Sigmoid colon (tissue), 7 donors: ENCODE measurements around the gene HOXA11. TPM values are rescaled to one million over a fixed set of nuclear protein-coding genes. Genes with fewer than 3 reads are reported as not detected.
A peak's percentile ranks its signal among the peaks of the same experiment; 100 is the strongest.

Experiments
- DNase-seq: peaks from one replicate; pipeline ENCODE4 v3.0.0-alpha.2; 2019
- H3K27ac ChIP-seq, 4 donors: fragments of 200-600 bp; sonication (generic); one replicate each; pipeline ENCODE4 v1.5.1; 2016 to 2019; ENCODE audit warnings: mild to moderate bottlenecking in 1 of 4
- H3K27me3 ChIP-seq, 3 donors: fragments of 200-600 bp; sonication (generic); one replicate each; pipeline ENCODE4 v1.5.1; 2019; ENCODE audit warnings: mild to moderate bottlenecking in 1 of 3
- H3K36me3 ChIP-seq, 4 donors: fragments of 200-600 bp; sonication (generic); one replicate each; pipeline ENCODE4 v1.5.1; 2016 to 2019
- H3K4me1 ChIP-seq, 4 donors: fragments of 200-600 bp; sonication (generic); one replicate each; pipeline ENCODE4 v1.5.1; 2017 to 2019
- H3K4me3 ChIP-seq, 4 donors: fragments of 200-600 bp; sonication (generic); one replicate each; pipeline ENCODE4 v1.5.1; 2017 to 2019; ENCODE audit warnings: mild to moderate bottlenecking in 2 of 4, moderate library complexity in 1 of 4
- H3K9me3 ChIP-seq, 4 donors: fragments of 200-600 bp in 3 of 4; sonication (generic) in 3 of 4; one replicate each; pipeline versions ENCODE4 v1.5.1 to v1.6.1; 2013 to 2019
- CTCF ChIP-seq, 4 experiments: fragments of 450-650 bp in 3 of 4; fragments of 200-600 bp in 1 of 4; IDR thresholded peaks; one replicate each; pipeline ENCODE4 v1.5.1; 2016 to 2019; ENCODE audit warnings: antibody characterized with exemption in 4 of 4, mild to moderate bottlenecking in 3 of 4, moderate library complexity in 2 of 4
- EP300 ChIP-seq, 4 donors: sonication (generic); formaldehyde crosslinking; IDR thresholded peaks; one replicate each; pipeline ENCODE4 v1.6.1; 2017; ENCODE audit warnings: antibody characterized with exemption in 4 of 4
- POLR2A ChIP-seq, 2 donors: fragments of 450-650 bp; IDR thresholded peaks; one replicate each; pipeline ENCODE4 v1.6.1; 2016; ENCODE audit warnings: antibody characterized with exemption in 2 of 2, mild to moderate bottlenecking in 2 of 2, moderate library complexity in 2 of 2
- POLR2AphosphoS5 ChIP-seq, 4 donors: sonication (generic); formaldehyde crosslinking; IDR thresholded peaks; one replicate each; pipeline ENCODE4 v1.6.1; 2017; ENCODE audit warnings: antibody characterized with exemption in 4 of 4
- WGBS, 2 donors: extraction: QIAGEN DNeasy Blood & Tissue Kit; methylation state at CpG; one replicate each; pipeline ENCODE4 v1.1.7; 2013; 5-methylcytosine and 5-hydroxymethylcytosine counted together
- intact Hi-C: fragments of 100-400 bp; cut with DNase I; formaldehyde crosslinking; loops from one replicate; pipeline ENCODE4 v1.15.1; 2023
- polyA plus RNA-seq, 3 donors: library from polyadenylated mRNA; stranded (reverse); fragments of 200-250 nt; gene quantifications; one replicate each; pipeline ENCODE4 v1.2.3, GENCODE V29; 2013
- total RNA-seq, 4 donors: library from RNA; depleted of rRNA; stranded (reverse); fragments of >200 nt; gene quantifications; one replicate each; pipeline ENCODE4 v1.1.0, GENCODE V29; 2016
- donor health status: healthy with polysubstance abuse.
- donor health status: Bipolar disorder and iron deficiency.
- donor health status: healthy.

HOXA11 gene
- total and polyA plus RNA-seq, 7 donors, result 3.0 to 25.0 (median 18.7) TPM

- peaks cover 19 to 90% (median 25%) of the 10 kb centered on the region in 3 donors for H3K27me3 ChIP-seq
- DNase-seq, result no peak
Measured at GRCh38 chr7:27208998-27209397, 24.0 kb upstream of the HOXA11 start.

GRCh38 chr7:27207348-27207985, 22.4 kb upstream of the HOXA11 start:
- Histone ChIP-seq H3K4me3 (no peak overlapping the region), H3K4me1 (peaks cover 0 to 23% (median 21%) of the 10 kb centered on the region in 4 donors), H3K27ac (no peak overlapping the region), H3K9me3 (no peaks in the 10 kb centered on the region), H3K27me3 (peaks cover 17 to 88% (median 19%) of the 10 kb centered on the region in 3 donors), H3K36me3 (no peaks in the 10 kb centered on the region)
- TF ChIP-seq EP300 (IDR thresholded peaks at IDR 0.05) (no peak), CTCF (IDR thresholded peaks at IDR 0.05) (no peak), POLR2AphosphoS5 (IDR thresholded peaks at IDR 0.05) (no peak), POLR2A (IDR thresholded peaks at IDR 0.05) (no peak)
- no peak for DNase-seq
- intact Hi-C loops, result loop anchor here (5.0 to 10.0 kb wide), 2 partner anchors 35 to 1197 kb away; partner anchors contain the start of gene EVX1
- WGBS, 2 donors, result 9 to 33% methylated on average over 7 of the region's 7 CpGs

More at GRCh38 chr7:27208998-27209397, 24.0 kb upstream of the HOXA11 start:
- Histone ChIP-seq H3K4me1 (peaks cover 0 to 23% (median 23%) of the 10 kb centered on the region in 4 donors), H3K9me3 (no peaks in the 10 kb centered on the region), H3K36me3 (no peaks in the 10 kb centered on the region), H3K4me3 (no peak overlapping the region), H3K27ac (no peak overlapping the region)
- WGBS, 2 donors, result 82 to 89% methylated on average over 4 of the region's 4 CpGs
- intact Hi-C loops, result loop anchor here (5.0 to 10.0 kb wide), 2 partner anchors 33 to 1196 kb away; partner anchors contain the start of gene EVX1
- TF ChIP-seq POLR2A (IDR thresholded peaks at IDR 0.05), result no peak
- no peak for TF ChIP-seq POLR2AphosphoS5 (IDR thresholded peaks at IDR 0.05)
- TF ChIP-seq CTCF (IDR thresholded peaks at IDR 0.05), result no peak
- no peak for TF ChIP-seq EP300 (IDR thresholded peaks at IDR 0.05)

GRCh38 chr7:27205325-27206280, 20.6 kb upstream of the HOXA11 start:
- 4 to 7% methylated on average over 52 of the region's 52 CpGs for WGBS, 2 donors
- intact Hi-C loops, result loop anchor here (5.0 to 10.0 kb wide), 2 partner anchors 37 to 1199 kb away; partner anchors contain the start of gene EVX1
- no peak for TF ChIP-seq POLR2A (IDR thresholded peaks at IDR 0.05)
- TF ChIP-seq POLR2AphosphoS5 (IDR thresholded peaks at IDR 0.05), result peak in 1 of 4 donors; percentile 7
- Histone ChIP-seq H3K27ac (peak overlapping the region in 2 of 4 donors; percentile 2 to 51), H3K27me3 (peaks cover 17 to 80% (median 20%) of the 10 kb centered on the region in 3 donors), H3K9me3 (no peaks in the 10 kb centered on the region), H3K4me3 (peak overlapping the region; percentile 20 to 45 (median 35)), H3K4me1 (peaks cover 0 to 29% (median 27%) of the 10 kb centered on the region in 4 donors), H3K36me3 (no peaks in the 10 kb centered on the region)
- no peak for DNase-seq

- H3K27ac ChIP-seq, result peak overlapping the region in 2 of 4 donors; percentile 2 to 51
Measured at GRCh38 chr7:27204851-27205322, 19.9 kb upstream of the HOXA11 start.

GRCh38 chr7:27203964-27204594, 19.0 kb upstream of the HOXA11 start:
- H3K9me3 ChIP-seq, result no peaks in the 10 kb centered on the region
- intact Hi-C loops, result loop anchor here (5.0 to 10.0 kb wide), 3 partner anchors 538 to 1201 kb away; partner anchors contain the start of gene TAX1BP1
- TF ChIP-seq POLR2A (IDR thresholded peaks at IDR 0.05), result no peak
- TF ChIP-seq CTCF (IDR thresholded peaks at IDR 0.05), result no peak
- 11 to 30% methylated on average over 4 of the region's 4 CpGs for WGBS, 2 donors
- no peak for DNase-seq
- peak overlapping the region in 1 of 4 donors; percentile 45 for H3K4me3 ChIP-seq
- no peaks in the 10 kb centered on the region for H3K36me3 ChIP-seq
- peaks cover 17 to 74% (median 19%) of the 10 kb centered on the region in 3 donors for H3K27me3 ChIP-seq
- H3K27ac ChIP-seq, result peak overlapping the region in 2 of 4 donors; percentile 33 to 51
- H3K4me1 ChIP-seq, result peaks cover 0 to 32% (median 28%) of the 10 kb centered on the region in 4 donors

More at GRCh38 chr7:27204851-27205322, 19.9 kb upstream of the HOXA11 start:
- no peaks in the 10 kb centered on the region for H3K9me3 ChIP-seq
- no peak for DNase-seq
- intact Hi-C loops, result loop anchor here (5.0 to 10.0 kb wide), 4 partner anchors 37 to 1200 kb away; partner anchors contain the start of genes EVX1 and TAX1BP1
- peak overlapping the region; percentile 20 to 45 (median 35) for H3K4me3 ChIP-seq
- H3K4me1 ChIP-seq, result peaks cover 0 to 31% (median 27%) of the 10 kb centered on the region in 4 donors
- TF ChIP-seq POLR2AphosphoS5 (IDR thresholded peaks at IDR 0.05) (peak in 1 of 4 donors; percentile 8), POLR2A (IDR thresholded peaks at IDR 0.05) (no peak)
- WGBS, 2 donors, result 2 to 6% methylated on average over 41 of the region's 41 CpGs
- peaks cover 17 to 77% (median 19%) of the 10 kb centered on the region in 3 donors for H3K27me3 ChIP-seq
- no peaks in the 10 kb centered on the region for H3K36me3 ChIP-seq
